ENCODE data around the gene PLPP4.

Gene PLPP4

DNA sequence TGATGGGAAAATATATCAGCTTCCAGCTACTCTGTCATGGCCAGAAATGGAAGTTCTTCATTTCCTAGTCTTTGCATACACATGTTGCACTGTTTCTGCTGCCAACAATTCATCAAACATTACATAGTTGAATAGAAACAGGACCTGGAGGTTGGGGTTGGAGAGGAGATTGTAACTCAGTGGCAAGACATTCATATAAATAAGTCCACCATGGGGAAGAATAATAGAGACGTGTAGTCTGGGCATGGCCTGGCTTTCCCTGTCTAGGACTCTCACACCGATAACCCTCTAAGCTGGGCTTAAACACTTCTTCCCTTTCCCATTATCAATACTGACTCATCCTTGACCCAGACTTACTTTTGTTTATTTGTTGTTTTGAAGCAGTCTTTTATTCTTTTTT, 155.7 kb downstream of the PLPP4 start (continued):
- no peak for TF ChIP-seq PRDM1 (tag by site-specific recombination; IDR thresholded peaks at IDR 0.05)
- TF ChIP-seq, protein P1, sequence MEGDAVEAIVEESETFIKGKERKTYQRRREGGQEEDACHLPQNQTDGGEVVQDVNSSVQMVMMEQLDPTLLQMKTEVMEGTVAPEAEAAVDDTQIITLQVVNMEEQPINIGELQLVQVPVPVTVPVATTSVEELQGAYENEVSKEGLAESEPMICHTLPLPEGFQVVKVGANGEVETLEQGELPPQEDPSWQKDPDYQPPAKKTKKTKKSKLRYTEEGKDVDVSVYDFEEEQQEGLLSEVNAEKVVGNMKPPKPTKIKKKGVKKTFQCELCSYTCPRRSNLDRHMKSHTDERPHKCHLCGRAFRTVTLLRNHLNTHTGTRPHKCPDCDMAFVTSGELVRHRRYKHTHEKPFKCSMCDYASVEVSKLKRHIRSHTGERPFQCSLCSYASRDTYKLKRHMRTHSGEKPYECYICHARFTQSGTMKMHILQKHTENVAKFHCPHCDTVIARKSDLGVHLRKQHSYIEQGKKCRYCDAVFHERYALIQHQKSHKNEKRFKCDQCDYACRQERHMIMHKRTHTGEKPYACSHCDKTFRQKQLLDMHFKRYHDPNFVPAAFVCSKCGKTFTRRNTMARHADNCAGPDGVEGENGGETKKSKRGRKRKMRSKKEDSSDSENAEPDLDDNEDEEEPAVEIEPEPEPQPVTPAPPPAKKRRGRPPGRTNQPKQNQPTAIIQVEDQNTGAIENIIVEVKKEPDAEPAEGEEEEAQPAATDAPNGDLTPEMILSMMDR (tag by site-specific recombination; IDR thresholded peaks at IDR 0.05) = no peak
- TF ChIP-seq ZFP41 (tag by site-specific recombination; IDR thresholded peaks at IDR 0.05; ENCODE audit: borderline replicate concordance) = no peak
- TF ChIP-seq ZNF624 (tag by site-specific recombination; IDR thresholded peaks at IDR 0.05) = no peak
- TF ChIP-seq KLF8 (tag by site-specific recombination; IDR thresholded peaks at IDR 0.05) = no peak
- TF ChIP-seq ZNF146 (tag by site-specific recombination; IDR thresholded peaks at IDR 0.05) = no peak
- TF ChIP-seq ZNF391 (tag by site-specific recombination; IDR thresholded peaks at IDR 0.05; ENCODE audit: borderline replicate concordance, low read depth) = no peak

DNA sequence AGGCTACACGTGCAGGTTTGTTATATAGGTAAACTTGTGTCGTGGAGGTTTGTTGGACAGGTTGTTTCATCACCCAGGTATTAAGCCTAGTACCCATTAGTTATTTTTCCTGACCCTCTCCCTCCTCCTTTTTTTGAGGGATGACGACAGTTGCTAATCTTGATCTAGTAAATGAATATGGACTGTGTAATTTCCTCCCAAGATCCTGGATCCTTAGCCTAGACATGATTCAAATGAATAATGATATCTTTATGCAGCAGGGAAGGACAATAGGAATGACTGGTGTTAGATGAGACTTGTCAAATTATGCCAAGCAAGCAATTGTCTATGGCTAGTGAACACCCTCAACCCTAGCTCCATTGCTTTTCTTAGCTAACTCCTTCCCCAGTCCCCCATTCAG, 156.2 kb downstream of the PLPP4 start:
- Histone ChIP-seq H3K27ac (ENCODE audit: extremely low read depth, low read depth, low read length) (no peak overlapping the region), H3K4me3 (ENCODE audit: low read depth, low read length) (no peak overlapping the region), H3K9me3 (ENCODE audit: control insufficient read depth, insufficient read depth, low read depth, low read length) (no peaks in the 10 kb centered on the region), H3K36me3 (ENCODE audit: control insufficient read depth in 2 of 2, insufficient read depth in 1 of 2, low read length in 2 of 2) (no peaks in the 10 kb centered on the region), H3K4me1 (ENCODE audit: control insufficient read depth, insufficient read depth, low read length) (no peaks in the 10 kb centered on the region)
- POLR2A ChIA-PET = no interaction called here
- TF ChIP-seq IKZF3 (tag by site-specific recombination; IDR thresholded peaks at IDR 0.05) = no peak
- TF ChIP-seq ZNF121 (tag by site-specific recombination; IDR thresholded peaks at IDR 0.05) = no peak
- no peak for TF ChIP-seq ZNF175 (tag by site-specific recombination; IDR thresholded peaks at IDR 0.05)
- TF ChIP-seq, protein P2, sequence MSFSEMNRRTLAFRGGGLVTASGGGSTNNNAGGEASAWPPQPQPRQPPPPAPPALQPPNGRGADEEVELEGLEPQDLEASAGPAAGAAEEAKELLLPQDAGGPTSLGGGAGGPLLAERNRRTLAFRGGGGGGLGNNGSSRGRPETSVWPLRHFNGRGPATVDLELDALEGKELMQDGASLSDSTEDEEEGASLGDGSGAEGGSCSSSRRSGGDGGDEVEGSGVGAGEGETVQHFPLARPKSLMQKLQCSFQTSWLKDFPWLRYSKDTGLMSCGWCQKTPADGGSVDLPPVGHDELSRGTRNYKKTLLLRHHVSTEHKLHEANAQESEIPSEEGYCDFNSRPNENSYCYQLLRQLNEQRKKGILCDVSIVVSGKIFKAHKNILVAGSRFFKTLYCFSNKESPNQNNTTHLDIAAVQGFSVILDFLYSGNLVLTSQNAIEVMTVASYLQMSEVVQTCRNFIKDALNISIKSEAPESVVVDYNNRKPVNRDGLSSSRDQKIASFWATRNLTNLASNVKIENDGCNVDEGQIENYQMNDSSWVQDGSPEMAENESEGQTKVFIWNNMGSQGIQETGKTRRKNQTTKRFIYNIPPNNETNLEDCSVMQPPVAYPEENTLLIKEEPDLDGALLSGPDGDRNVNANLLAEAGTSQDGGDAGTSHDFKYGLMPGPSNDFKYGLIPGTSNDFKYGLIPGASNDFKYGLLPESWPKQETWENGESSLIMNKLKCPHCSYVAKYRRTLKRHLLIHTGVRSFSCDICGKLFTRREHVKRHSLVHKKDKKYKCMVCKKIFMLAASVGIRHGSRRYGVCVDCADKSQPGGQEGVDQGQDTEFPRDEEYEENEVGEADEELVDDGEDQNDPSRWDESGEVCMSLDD (tag by site-specific recombination; IDR thresholded peaks at IDR 0.05) = no peak
- no peak for TF ChIP-seq ZNF629 (tag by site-specific recombination; IDR thresholded peaks at IDR 0.05)
- no peak for TF ChIP-seq GFI1B (tag by site-specific recombination; IDR thresholded peaks at IDR 0.05)
- no peak for TF ChIP-seq YY1 (tag by site-specific recombination; IDR thresholded peaks at IDR 0.05)
- TF ChIP-seq FEZF1 (tag by site-specific recombination; IDR thresholded peaks at IDR 0.05) = no peak
- TF ChIP-seq, protein P3, sequence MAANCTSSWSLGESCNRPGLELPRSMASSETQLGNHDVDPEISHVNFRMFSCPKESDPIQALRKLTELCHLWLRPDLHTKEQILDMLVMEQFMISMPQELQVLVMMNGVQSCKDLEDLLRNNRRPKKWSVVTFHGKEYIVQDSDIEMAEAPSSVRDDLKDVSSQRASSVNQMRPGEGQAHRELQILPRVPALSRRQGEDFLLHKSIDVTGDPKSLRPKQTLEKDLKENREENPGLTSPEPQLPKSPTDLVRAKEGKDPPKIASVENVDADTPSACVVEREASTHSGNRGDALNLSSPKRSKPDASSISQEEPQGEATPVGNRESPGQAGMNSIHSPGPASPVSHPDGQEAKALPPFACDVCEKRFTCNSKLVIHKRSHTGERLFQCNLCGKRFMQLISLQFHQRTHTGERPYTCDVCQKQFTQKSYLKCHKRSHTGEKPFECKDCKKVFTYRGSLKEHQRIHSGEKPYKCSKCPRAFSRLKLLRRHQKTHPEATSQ (tag by site-specific recombination; IDR thresholded peaks at IDR 0.05) = no peak
- TF ChIP-seq, protein P4, sequence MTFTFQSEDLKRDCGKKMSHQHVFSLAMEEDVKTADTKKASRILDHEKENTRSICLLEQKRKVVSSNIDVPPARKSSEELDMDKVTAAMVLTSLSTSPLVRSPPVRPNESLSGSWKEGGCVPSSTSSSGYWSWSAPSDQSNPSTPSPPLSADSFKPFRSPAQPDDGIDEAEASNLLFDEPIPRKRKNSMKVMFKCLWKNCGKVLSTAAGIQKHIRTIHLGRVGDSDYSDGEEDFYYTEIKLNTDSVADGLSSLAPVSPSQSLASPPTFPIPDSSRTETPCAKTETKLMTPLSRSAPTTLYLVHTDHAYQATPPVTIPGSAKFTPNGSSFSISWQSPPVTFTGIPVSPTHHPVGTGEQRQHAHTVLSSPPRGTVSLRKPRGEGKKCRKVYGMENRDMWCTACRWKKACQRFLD (tag by site-specific recombination; IDR thresholded peaks at IDR 0.05) = no peak
- TF ChIP-seq ZBTB8A (tag by site-specific recombination; IDR thresholded peaks at IDR 0.05) = no peak
- TF ChIP-seq ZNF140 (tag by site-specific recombination; IDR thresholded peaks at IDR 0.05) = no peak
- no peak for TF ChIP-seq ZNF48 (tag by site-specific recombination; IDR thresholded peaks at IDR 0.05)
- TF ChIP-seq ZNF341 (tag by site-specific recombination; IDR thresholded peaks at IDR 0.05; ENCODE audit: low read depth) = no peak
- no peak for TF ChIP-seq ZNF146 (tag by site-specific recombination; IDR thresholded peaks at IDR 0.05)
- no peak for TF ChIP-seq ZNF560 (tag by site-specific recombination; IDR thresholded peaks at IDR 0.05; ENCODE audit: borderline replicate concordance)
- CTCF ChIA-PET = interaction anchor here (0.6 to 0.9 kb wide), 3 partner anchors 11 to 1124 kb away, joined by 3 to 4 read pairs (median 3); no protein-coding TSS in a partner anchor

Data from HEK293 (cell line).